H1 (cell line): ENCODE measurements around the gene GPER1. TPM values are rescaled to one million over a fixed set of nuclear protein-coding genes. Genes with fewer than 3 reads are reported as not detected.

Experiments used
- ASH2L ChIP-seq: fragments of 200-600, 300-600 bp; sonication (generic); IDR thresholded peaks from one replicate; pipeline ENCODE4 v1.7.1; 2017; ENCODE audit warnings: low read length
- CHD1 ChIP-seq: IDR thresholded peaks from 2 replicates; pipeline ENCODE4 v1.6.1; 2012; ENCODE audit warnings: low read depth, low read length, improper control_type of control experiment
- CHD7 ChIP-seq: fragments of 300-600 bp; sonication (generic); IDR thresholded peaks from 2 replicates; pipeline ENCODE4 v1.7.1; 2012; ENCODE audit warnings: low read length, moderate library complexity, mild to moderate bottlenecking, inconsistent platforms; ENCODE audit not compliant: insufficient replicate concordance
- EZH2 ChIP-seq: fragments of 200-600 bp; sonication (generic); IDR thresholded peaks from 2 replicates; pipeline ENCODE4 v1.7.1; 2012; ENCODE audit warnings: low read depth, mild to moderate bottlenecking, moderate library complexity, low read length, inconsistent platforms; ENCODE audit not compliant: severe bottlenecking
- SIX5 ChIP-seq: IDR thresholded peaks from 2 replicates; pipeline ENCODE4 v1.6.1; 2011; ENCODE audit warnings: mild to moderate bottlenecking, low read depth, low read length
- polyA plus RNA-seq, 7 experiments: library from polyadenylated mRNA; depleted of rRNA in 3 of 7; stranded (reverse) in 5 of 7; unstranded in 2 of 7; fragments of >200 nt in 5 of 7; fragments of 200-250 nt in 2 of 7; gene quantifications; 1 replicate in 5 of 7; 2 replicates in 1 of 7; 4 replicates in 1 of 7; pipeline versions ENCODE4 v1.2.1 to v1.2.3, GENCODE V29; 2011 to 2013; ENCODE audit warnings: missing spikeins in 2 of 7, mixed read lengths in 2 of 7
- total RNA-seq: library from RNA; stranded (reverse); fragmentation: NEBNext Ultra II Directional; extraction: Animal tissue kit (Norgen Biotek cat#: 25700); gene quantifications from 2 replicates; pipeline ENCODE4 v1.2.1, GENCODE V29; 2021

GPER1 gene
- total and polyA plus RNA-seq, 2 of the 8 experiments (the other 6 are each of a cell fraction or from before 2014, with no cell fraction given): 0.24 to 0.47 TPM

- TF ChIP-seq ASH2L (no peak), SIX5 (no peak), CHD1 (no peak), EZH2 (no peak), CHD7 (no peak)
Measured at GRCh38 chr7:1063361-1063760, 24.6 kb upstream of the GPER1 start (continued).
